OCI-LY3 (cell line): ENCODE measurements around the gene MON2.

Experiments
- EZH2phosphoT487 ChIP-seq: fragments of 200-600 bp; shearing (Covaris generic); IDR thresholded peaks from 2 replicates; pipeline ENCODE4 v1.6.1; 2018; ENCODE audit warnings: antibody characterized with exemption, mixed run types, low read depth
- TF ChIP-seq, protein P1 (sequence below): fragments of 200-600, 300-600 bp; sonication (generic); IDR thresholded peaks from 2 replicates; pipeline ENCODE4 v1.5.1; 2014; ENCODE audit warnings: antibody characterized with exemption, low read length, low read depth

DNA sequence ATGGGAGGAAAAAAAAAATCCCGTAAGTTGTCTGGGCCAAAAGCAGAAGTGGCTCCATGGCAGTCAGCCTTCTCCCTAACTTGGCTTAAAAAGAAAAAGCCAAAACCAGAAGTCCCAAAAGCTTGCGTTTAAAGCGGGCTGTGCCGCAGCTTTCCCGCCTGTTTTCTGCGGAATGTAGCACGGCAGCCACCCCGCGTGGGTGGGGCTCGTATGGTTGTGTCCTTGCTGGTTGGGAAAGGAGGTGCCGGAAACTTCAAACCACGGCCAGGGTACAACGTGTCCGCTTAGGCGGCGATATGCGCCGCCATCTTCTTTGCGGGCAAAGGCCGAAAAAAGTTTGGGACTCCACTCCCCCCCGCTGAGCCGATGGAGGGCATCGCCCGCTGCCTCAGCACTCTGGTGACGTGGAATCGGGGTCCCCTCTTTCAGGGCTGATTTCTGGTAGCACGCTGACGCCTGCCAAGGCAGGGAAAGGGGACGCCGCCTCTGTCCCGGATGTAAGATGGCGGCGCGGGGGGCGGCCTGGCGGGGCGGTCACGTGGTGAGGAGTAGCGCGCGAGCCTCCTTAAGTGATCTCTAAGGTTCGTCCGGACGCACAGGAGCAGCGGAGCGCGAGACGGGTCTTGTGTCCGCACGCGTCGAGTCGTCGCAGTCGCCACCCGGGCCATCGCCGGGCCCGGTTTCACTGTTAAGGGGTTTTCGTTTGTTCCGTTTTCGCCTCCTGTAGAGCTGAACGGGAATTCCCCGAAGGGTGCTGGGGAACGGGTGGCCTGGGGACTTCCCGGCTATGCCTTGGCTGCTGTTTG, 135.8 kb downstream of the MON2 start:
- TF ChIP-seq, protein P1, sequence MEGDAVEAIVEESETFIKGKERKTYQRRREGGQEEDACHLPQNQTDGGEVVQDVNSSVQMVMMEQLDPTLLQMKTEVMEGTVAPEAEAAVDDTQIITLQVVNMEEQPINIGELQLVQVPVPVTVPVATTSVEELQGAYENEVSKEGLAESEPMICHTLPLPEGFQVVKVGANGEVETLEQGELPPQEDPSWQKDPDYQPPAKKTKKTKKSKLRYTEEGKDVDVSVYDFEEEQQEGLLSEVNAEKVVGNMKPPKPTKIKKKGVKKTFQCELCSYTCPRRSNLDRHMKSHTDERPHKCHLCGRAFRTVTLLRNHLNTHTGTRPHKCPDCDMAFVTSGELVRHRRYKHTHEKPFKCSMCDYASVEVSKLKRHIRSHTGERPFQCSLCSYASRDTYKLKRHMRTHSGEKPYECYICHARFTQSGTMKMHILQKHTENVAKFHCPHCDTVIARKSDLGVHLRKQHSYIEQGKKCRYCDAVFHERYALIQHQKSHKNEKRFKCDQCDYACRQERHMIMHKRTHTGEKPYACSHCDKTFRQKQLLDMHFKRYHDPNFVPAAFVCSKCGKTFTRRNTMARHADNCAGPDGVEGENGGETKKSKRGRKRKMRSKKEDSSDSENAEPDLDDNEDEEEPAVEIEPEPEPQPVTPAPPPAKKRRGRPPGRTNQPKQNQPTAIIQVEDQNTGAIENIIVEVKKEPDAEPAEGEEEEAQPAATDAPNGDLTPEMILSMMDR = no peak
- no peak for TF ChIP-seq EZH2phosphoT487
